ENCODE results near the gene TARBP1.

DNA sequence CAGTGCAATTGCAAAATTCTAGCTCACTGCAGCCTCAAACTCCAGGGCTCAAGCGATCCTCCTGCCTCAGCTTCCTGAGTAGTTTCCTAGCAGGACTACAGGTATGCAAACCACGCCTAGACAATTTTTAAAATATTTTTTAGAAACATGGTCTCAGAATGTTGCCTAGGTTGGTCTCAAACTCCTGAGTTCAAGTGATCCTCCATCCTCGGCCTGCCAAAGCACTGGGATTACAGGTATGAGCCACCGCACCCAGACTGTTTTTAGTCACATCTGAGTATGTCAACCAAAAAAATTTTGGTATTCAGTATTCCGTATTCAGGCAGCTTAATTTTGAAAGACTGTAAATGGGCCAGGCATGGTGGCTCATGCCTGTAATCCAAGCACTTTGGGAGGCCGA is 11.2 kb downstream of the TARBP1 start:
- TF ChIP-seq CTCF (conservative IDR thresholded peaks at IDR 0.05): no peak
- TF ChIP-seq EZH2 (IDR thresholded peaks at IDR 0.05; ENCODE audit: low read depth): no peak

All from PC-9 (cell line).